ENCODE results near the gene HAUS5.
"Not testable (repeated sequence)": the region's sequence is repeated elsewhere in the genome, so short reads cannot be mapped to it uniquely, and the experiment has no call there.

HAUS5 gene

DNA sequence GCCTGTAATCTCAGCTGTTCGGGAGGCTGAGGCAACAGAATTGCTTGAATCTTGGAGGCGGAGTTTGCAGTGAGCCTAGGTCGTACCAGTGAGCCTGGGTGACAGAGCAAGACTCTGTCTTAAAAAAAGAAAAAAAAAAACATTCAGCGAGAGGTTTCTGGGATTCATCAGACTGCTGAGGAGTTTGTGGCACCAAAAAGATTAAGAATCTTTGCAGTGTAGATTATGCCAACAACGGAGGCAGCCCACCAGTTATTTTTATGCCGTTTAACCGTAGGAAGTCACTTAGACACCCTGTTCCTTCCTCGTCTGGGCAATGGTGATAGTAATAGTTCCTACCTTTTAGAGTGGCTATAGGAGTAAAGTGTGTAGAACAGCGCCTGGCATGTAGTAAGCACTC is 38.0 kb downstream of the HAUS5 start:
- Histone ChIP-seq H3K4me3 (ENCODE audit: low read length in 2 of 2) (no peak overlapping the region), H3K36me3 (ENCODE audit: control insufficient read depth in 2 of 2, insufficient read depth in 2 of 2, low read length in 2 of 2) (peaks cover 13 to 25% of the 10 kb centered on the region in 2 donors), H3K4me1 (ENCODE audit: control insufficient read depth in 2 of 2, insufficient read depth in 2 of 2, low read length in 2 of 2) (peaks cover 7 to 13% of the 10 kb centered on the region in 2 donors), H3K9me3 (ENCODE audit: control insufficient read depth in 2 of 2, low read length in 2 of 2) (no peaks in the 10 kb centered on the region), H3K27me3 (ENCODE audit: control insufficient read depth in 2 of 2, insufficient read depth in 2 of 2, low read length in 2 of 2) (no peaks in the 10 kb centered on the region), H3K9ac (ENCODE audit: low read depth in 1 of 2, low read length in 2 of 2) (no peak overlapping the region), H3K27ac (ENCODE audit: low read depth in 2 of 2, low read length in 2 of 2) (no peak overlapping the region)

DNA sequence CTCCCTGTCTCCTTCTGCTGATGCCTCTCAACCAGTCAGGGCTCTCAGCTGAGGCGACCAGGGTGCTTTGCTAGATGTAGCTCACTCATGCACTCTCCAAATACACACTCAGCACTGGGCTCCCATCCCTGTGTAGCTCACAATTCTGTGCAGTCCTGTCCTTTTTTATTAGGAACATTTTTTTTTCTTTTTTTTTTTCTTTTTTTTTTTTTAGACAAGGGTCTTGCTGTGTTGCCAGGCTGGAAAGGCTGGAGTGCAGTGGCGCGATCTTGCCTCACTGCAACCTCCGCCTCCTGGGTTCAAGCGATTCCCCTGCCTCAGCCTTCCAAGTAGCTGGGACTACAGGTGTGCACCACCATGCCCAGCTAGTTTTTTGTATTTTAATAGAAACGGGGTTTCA is 42.3 kb downstream of the HAUS5 start:
- H3K4me1 ChIP-seq (ENCODE audit: control insufficient read depth in 2 of 2, insufficient read depth in 2 of 2, low read length in 2 of 2); H3K9ac ChIP-seq (ENCODE audit: low read depth in 1 of 2, low read length in 2 of 2); H3K27me3 ChIP-seq (ENCODE audit: control insufficient read depth in 2 of 2, insufficient read depth in 2 of 2, low read length in 2 of 2); H3K9me3 ChIP-seq (ENCODE audit: control insufficient read depth in 2 of 2, low read length in 2 of 2); H3K27ac ChIP-seq (ENCODE audit: low read depth in 2 of 2, low read length in 2 of 2); H3K4me3 ChIP-seq (ENCODE audit: low read length in 2 of 2): not testable (repeated sequence)
- peaks cover 32 to 55% of the 10 kb centered on the region in 2 donors for H3K36me3 ChIP-seq (ENCODE audit: control insufficient read depth in 2 of 2, insufficient read depth in 2 of 2, low read length in 2 of 2)

DNA sequence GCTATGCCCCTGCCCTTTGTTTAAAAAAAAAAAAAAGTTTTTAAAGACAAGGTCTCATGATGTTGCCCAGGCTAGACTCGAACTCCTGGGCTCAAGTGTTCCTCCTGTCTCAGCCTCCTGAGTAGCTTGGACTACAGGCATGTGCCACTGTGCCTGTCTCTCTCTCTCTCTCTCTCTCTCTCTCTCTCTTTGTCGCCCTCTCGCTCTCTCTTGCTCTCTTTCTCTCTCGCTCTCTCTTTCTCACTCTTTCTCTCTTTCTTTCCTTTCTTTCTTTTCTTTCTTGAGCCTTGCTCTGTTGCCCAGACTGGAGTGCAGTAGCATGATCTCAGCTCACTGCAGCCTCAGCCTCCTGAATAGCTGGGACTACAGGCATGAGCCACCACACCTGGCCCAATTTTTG is 43.1 kb downstream of the HAUS5 start:
- peaks cover 34 to 54% of the 10 kb centered on the region in 2 donors for H3K36me3 ChIP-seq (ENCODE audit: control insufficient read depth in 2 of 2, insufficient read depth in 2 of 2, low read length in 2 of 2)
- H3K27ac ChIP-seq (ENCODE audit: low read depth in 2 of 2, low read length in 2 of 2), result no peak overlapping the region
- H3K4me1 ChIP-seq (ENCODE audit: control insufficient read depth in 2 of 2, insufficient read depth in 2 of 2, low read length in 2 of 2), result no peaks in the 10 kb centered on the region
- H3K27me3 ChIP-seq (ENCODE audit: control insufficient read depth in 2 of 2, insufficient read depth in 2 of 2, low read length in 2 of 2), result no peaks in the 10 kb centered on the region
- no peaks in the 10 kb centered on the region for H3K9me3 ChIP-seq (ENCODE audit: control insufficient read depth in 2 of 2, low read length in 2 of 2)
- no peak overlapping the region for H3K9ac ChIP-seq (ENCODE audit: low read depth in 1 of 2, low read length in 2 of 2)
- H3K4me3 ChIP-seq (ENCODE audit: low read length in 2 of 2), result no peak overlapping the region

DNA sequence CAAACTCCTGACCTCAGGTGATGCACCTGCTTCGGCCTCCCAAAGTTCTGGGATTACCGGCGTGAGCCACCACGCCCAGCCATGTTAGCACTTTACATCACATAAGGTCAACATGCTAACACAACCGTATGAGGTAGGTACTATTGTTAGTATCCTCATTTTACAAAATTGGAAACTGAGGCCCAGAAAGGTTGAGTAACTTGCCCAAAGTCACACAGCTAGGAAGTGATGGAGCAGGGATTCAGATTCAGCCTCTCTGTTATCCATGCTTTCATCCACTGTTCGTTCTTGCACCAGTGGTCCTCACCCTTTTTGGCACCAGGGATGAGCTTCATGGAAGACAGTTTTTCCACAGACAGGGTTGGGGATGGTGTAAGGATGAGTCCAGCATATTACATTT is 44.2 kb downstream of the HAUS5 start:
- no peak overlapping the region for H3K4me3 ChIP-seq (ENCODE audit: low read length in 2 of 2)
- H3K9ac ChIP-seq (ENCODE audit: low read depth in 1 of 2, low read length in 2 of 2), result no peak overlapping the region
- H3K36me3 ChIP-seq (ENCODE audit: control insufficient read depth in 2 of 2, insufficient read depth in 2 of 2, low read length in 2 of 2), result peaks cover 30 to 53% of the 10 kb centered on the region in 2 donors
- no peaks in the 10 kb centered on the region for H3K9me3 ChIP-seq (ENCODE audit: control insufficient read depth in 2 of 2, low read length in 2 of 2)
- H3K27ac ChIP-seq (ENCODE audit: low read depth in 2 of 2, low read length in 2 of 2), result no peak overlapping the region
- no peaks in the 10 kb centered on the region for H3K27me3 ChIP-seq (ENCODE audit: control insufficient read depth in 2 of 2, insufficient read depth in 2 of 2, low read length in 2 of 2)
- no peaks in the 10 kb centered on the region for H3K4me1 ChIP-seq (ENCODE audit: control insufficient read depth in 2 of 2, insufficient read depth in 2 of 2, low read length in 2 of 2)

DNA sequence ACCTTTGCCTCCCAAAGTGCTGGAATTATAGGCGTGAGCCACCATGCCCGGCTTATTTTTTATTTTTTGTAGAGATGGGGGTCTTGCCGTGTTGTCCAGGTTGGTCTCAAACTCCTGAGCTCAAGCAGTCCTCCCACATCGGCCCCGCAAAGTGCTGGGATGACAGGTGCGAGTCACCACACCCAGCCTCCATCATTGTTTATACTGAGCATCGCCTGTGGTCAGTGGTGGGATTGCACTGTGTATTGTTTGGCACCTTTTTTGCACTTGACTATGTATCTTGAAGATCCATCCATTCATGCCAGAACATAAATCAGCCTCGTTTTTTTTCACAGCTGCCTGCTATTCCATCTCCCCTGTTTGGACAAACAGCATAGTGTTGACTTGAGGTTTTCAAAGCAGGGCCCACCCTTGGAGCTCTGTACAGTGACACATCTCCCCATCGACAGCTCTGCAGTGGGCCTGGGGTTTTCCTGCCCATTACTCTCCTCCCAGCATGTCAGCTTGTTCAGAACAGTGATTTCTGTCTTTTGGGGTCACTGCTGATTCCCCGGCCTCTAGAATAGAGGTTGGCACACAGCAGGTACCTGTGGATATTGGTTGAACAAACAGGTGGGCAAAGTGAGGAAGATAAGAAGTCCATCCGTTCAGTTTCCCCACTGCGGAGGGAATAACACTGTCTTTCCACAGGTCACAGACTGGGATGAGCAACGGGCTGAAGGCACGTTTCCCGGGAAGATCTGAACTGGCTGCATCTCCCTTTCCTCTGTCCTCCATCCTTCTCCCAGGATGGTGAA is 45.6 kb downstream of the HAUS5 start:
- no peaks in the 10 kb centered on the region for H3K27me3 ChIP-seq (ENCODE audit: control insufficient read depth in 2 of 2, insufficient read depth in 2 of 2, low read length in 2 of 2)
- peaks cover 30 to 57% of the 10 kb centered on the region in 2 donors for H3K36me3 ChIP-seq (ENCODE audit: control insufficient read depth in 2 of 2, insufficient read depth in 2 of 2, low read length in 2 of 2)
- H3K9me3 ChIP-seq (ENCODE audit: control insufficient read depth in 2 of 2, low read length in 2 of 2), result no peaks in the 10 kb centered on the region
- H3K27ac ChIP-seq (ENCODE audit: low read depth in 2 of 2, low read length in 2 of 2), result no peak overlapping the region
- H3K9ac ChIP-seq (ENCODE audit: low read depth in 1 of 2, low read length in 2 of 2), result no peak overlapping the region
- H3K4me3 ChIP-seq (ENCODE audit: low read length in 2 of 2), result no peak overlapping the region
- H3K4me1 ChIP-seq (ENCODE audit: control insufficient read depth in 2 of 2, insufficient read depth in 2 of 2, low read length in 2 of 2), result no peaks in the 10 kb centered on the region

DNA sequence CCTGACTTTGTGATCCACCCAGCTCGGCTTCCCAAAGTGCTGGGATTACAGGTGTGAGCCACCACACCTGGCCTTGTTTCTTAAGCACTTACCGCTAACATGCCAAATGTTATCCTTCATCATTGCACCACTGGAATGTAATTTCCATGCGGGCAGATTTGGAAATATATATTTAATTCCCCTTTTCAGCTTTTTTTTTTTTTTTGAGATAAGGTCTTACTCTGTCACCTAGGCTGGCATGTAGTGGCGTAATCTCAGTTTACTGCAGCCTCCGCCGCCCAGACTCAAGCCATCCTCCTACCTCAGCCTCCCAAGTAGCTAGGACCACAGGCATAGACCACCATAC is 49.4 kb downstream of the HAUS5 start:
- H3K27me3 ChIP-seq (ENCODE audit: control insufficient read depth in 2 of 2, insufficient read depth in 2 of 2, low read length in 2 of 2), result no peaks in the 10 kb centered on the region
- peaks cover 14 to 42% of the 10 kb centered on the region in 2 donors for H3K36me3 ChIP-seq (ENCODE audit: control insufficient read depth in 2 of 2, insufficient read depth in 2 of 2, low read length in 2 of 2)
- H3K9ac ChIP-seq (ENCODE audit: low read depth in 1 of 2, low read length in 2 of 2), result no peak overlapping the region
- H3K4me1 ChIP-seq (ENCODE audit: control insufficient read depth in 2 of 2, insufficient read depth in 2 of 2, low read length in 2 of 2), result no peaks in the 10 kb centered on the region
- no peak overlapping the region for H3K4me3 ChIP-seq (ENCODE audit: low read length in 2 of 2)
- no peaks in the 10 kb centered on the region for H3K9me3 ChIP-seq (ENCODE audit: control insufficient read depth in 2 of 2, low read length in 2 of 2)
- H3K27ac ChIP-seq (ENCODE audit: low read depth in 2 of 2, low read length in 2 of 2), result no peak overlapping the region

DNA sequence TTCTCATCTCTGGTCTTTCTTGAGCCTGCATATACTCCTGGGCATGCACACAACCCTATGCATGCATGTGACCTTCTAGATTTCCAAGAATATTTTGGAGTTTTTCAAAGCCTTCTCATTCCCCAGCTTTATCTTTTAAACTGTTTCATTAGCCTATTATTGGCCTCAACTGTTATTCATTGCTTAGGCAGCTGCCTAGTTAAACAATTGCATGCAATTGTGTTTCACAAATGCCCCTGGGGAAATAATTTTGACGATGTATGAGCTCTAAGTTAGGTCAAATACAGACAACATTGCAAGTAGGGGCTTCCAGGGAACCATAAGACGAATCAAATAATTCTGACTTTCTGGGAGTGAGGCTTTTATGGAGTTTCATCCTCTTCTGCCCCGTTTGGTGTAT is 51.4 kb downstream of the HAUS5 start:
- no peaks in the 10 kb centered on the region for H3K27me3 ChIP-seq (ENCODE audit: control insufficient read depth in 2 of 2, insufficient read depth in 2 of 2, low read length in 2 of 2)
- no peak overlapping the region for H3K27ac ChIP-seq (ENCODE audit: low read depth in 2 of 2, low read length in 2 of 2)
- H3K36me3 ChIP-seq (ENCODE audit: control insufficient read depth in 2 of 2, insufficient read depth in 2 of 2, low read length in 2 of 2), result peaks cover 3 to 28% of the 10 kb centered on the region in 2 donors
- no peaks in the 10 kb centered on the region for H3K4me1 ChIP-seq (ENCODE audit: control insufficient read depth in 2 of 2, insufficient read depth in 2 of 2, low read length in 2 of 2)
- no peak overlapping the region for H3K9ac ChIP-seq (ENCODE audit: low read depth in 1 of 2, low read length in 2 of 2)
- no peak overlapping the region for H3K4me3 ChIP-seq (ENCODE audit: low read length in 2 of 2)
- no peaks in the 10 kb centered on the region for H3K9me3 ChIP-seq (ENCODE audit: control insufficient read depth in 2 of 2, low read length in 2 of 2)

DNA sequence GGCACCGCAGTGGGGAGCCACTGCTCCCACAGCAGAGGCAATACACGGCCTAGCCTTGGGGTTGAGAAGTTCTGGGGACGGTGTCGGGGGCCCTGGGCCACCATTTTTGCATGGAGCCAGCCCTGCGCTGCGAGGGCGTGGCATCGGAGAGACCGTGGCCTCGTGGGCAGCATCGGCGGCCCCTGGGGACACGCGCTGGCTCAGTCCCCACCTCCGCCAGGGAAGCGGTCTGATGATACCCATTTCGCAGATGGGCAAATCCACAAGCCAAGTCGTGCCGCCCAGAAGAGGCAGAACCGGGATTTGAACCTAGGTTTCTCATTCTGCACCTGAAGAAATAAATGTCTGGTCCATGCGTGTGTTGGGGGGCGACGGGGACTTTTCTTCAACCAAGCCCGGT is 52.6 kb downstream of the HAUS5 start:
- Histone ChIP-seq H3K27me3 (ENCODE audit: control insufficient read depth in 2 of 2, insufficient read depth in 2 of 2, low read length in 2 of 2) (peaks cover 0 to 5% of the 10 kb centered on the region in 2 donors), H3K4me1 (ENCODE audit: control insufficient read depth in 2 of 2, insufficient read depth in 2 of 2, low read length in 2 of 2) (peaks cover 0 to 5% of the 10 kb centered on the region in 2 donors), H3K4me3 (ENCODE audit: low read length in 2 of 2) (no peak overlapping the region), H3K9ac (ENCODE audit: low read depth in 1 of 2, low read length in 2 of 2) (no peak overlapping the region), H3K9me3 (ENCODE audit: control insufficient read depth in 2 of 2, low read length in 2 of 2) (no peaks in the 10 kb centered on the region), H3K36me3 (ENCODE audit: control insufficient read depth in 2 of 2, insufficient read depth in 2 of 2, low read length in 2 of 2) (peaks cover 0 to 21% of the 10 kb centered on the region in 2 donors), H3K27ac (ENCODE audit: low read depth in 2 of 2, low read length in 2 of 2) (no peak overlapping the region)

DNA sequence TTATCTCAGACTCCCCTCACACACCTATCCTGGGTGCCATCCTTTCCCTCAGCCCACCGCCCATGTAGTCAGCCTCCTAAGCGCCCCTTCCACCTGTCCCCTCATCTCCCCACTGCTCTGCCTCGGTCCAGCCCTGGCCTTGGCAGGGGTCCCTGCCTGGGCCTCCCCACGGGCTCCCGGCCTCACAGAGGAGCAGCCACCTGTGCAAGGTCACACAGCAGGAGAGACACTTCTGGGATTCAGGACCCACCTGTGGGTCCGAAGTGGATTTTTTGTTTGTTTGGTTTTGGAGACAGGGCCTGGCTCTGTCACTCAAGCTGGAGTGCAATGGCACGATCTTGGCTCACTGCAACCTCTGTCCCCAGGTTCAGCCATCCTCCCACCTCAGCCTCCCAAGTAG is 53.1 kb downstream of the HAUS5 start:
- Histone ChIP-seq H3K36me3 (ENCODE audit: control insufficient read depth in 2 of 2, insufficient read depth in 2 of 2, low read length in 2 of 2) (peaks cover 0 to 21% of the 10 kb centered on the region in 2 donors), H3K27me3 (ENCODE audit: control insufficient read depth in 2 of 2, insufficient read depth in 2 of 2, low read length in 2 of 2) (peaks cover 0 to 5% of the 10 kb centered on the region in 2 donors), H3K9ac (ENCODE audit: low read depth in 1 of 2, low read length in 2 of 2) (no peak overlapping the region), H3K4me1 (ENCODE audit: control insufficient read depth in 2 of 2, insufficient read depth in 2 of 2, low read length in 2 of 2) (peaks cover 0 to 5% of the 10 kb centered on the region in 2 donors), H3K4me3 (ENCODE audit: low read length in 2 of 2) (no peak overlapping the region), H3K9me3 (ENCODE audit: control insufficient read depth in 2 of 2, low read length in 2 of 2) (no peaks in the 10 kb centered on the region), H3K27ac (ENCODE audit: low read depth in 2 of 2, low read length in 2 of 2) (no peak overlapping the region)

DNA sequence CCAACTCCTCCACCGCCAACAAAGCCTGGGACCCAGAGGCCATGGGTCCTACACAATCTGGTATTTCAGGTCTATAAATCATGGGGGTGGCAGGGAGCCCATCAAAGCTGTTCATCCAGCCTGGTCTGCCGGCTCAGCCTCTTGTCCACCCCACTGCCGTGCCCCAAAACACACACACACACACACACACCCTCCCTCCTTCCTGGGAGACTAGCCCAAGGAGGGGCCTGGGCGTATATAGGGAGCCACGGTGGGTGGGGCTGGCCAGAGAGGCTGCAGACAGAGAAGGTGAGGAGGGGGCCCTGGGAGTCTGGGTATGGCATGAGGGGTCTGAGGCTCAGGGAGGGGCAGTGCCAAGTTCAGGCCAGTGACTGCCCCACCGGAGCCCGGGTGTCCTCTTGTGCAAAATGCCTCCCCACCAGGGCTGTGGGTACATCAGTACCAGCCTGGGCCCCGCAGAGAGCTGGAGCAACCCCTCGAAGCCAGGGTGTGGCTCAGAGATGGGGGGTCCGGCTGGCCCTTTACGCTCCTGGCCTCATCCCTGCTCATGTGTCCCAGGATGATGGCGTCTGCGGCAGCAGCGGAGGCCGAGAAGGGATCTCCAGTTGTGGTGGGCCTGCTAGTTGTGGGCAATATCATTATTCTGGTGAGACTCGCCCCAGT is 53.8 kb downstream of the HAUS5 start, which contains the start of gene UPK1A:
TSS of gene UPK1A (plus strand) at position 267 of the 663 bp plus-strand sequence. CDS start at position 563, 296 bp downstream.
- Histone ChIP-seq H3K27ac (ENCODE audit: low read depth in 2 of 2, low read length in 2 of 2) (no peak within 1 kb of the TSS), H3K27me3 (ENCODE audit: control insufficient read depth in 2 of 2, insufficient read depth in 2 of 2, low read length in 2 of 2) (peaks cover 0 to 5% of the 10 kb centered on the region in 2 donors), H3K36me3 (ENCODE audit: control insufficient read depth in 2 of 2, insufficient read depth in 2 of 2, low read length in 2 of 2) (peaks cover 0 to 14% of the 10 kb centered on the region in 2 donors), H3K9me3 (ENCODE audit: control insufficient read depth in 2 of 2, low read length in 2 of 2) (no peaks in the 10 kb centered on the region), H3K9ac (ENCODE audit: low read depth in 1 of 2, low read length in 2 of 2) (no peak within 1 kb of the TSS), H3K4me3 (ENCODE audit: low read length in 2 of 2) (no peak within 1 kb of the TSS), H3K4me1 (ENCODE audit: control insufficient read depth in 2 of 2, insufficient read depth in 2 of 2, low read length in 2 of 2) (peaks cover 0 to 5% of the 10 kb centered on the region in 2 donors)

Data from mucosa of rectum (tissue), 2 donors.